GM21619 (cell line): ENCODE data around the gene DCDC2C.

Experiments used
- ATAC-seq: cut with Tn5 transposase; IDR thresholded peaks from one replicate; pipeline ENCODE4 v1.9.1; 2021; ENCODE audit not compliant: unreplicated experiment

Gene DCDC2C

GRCh38 chr2:3769766-3770165, 66.4 kb downstream of the DCDC2C start:
- no peak for ATAC-seq

- no peak for ATAC-seq
Measured at GRCh38 chr2:3770724-3771415, 67.5 kb downstream of the DCDC2C start.

DNA sequence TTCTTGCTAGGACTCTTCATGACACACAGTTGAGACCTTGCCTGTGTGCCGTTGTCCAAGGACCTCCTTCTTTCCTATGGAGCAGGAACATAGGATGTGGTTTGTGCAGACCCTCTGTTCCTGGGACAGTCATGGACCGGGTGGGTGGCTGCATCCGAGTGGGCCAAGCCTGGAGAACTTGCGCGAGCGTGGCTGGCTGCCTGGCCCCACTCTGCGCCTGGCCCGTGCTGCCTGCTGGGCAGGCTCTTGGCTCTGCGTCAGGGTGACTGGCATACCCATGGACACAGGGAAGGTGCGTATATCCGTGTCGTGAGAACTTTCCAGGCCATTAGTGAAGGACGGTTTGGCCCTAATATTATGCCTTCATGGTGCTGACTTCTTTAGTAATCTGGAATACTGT, 68.2 kb downstream of the DCDC2C start:
- no peak for ATAC-seq

GRCh38 chr2:3774336-3774735, 71.0 kb downstream of the DCDC2C start:
- no peak for ATAC-seq

DNA sequence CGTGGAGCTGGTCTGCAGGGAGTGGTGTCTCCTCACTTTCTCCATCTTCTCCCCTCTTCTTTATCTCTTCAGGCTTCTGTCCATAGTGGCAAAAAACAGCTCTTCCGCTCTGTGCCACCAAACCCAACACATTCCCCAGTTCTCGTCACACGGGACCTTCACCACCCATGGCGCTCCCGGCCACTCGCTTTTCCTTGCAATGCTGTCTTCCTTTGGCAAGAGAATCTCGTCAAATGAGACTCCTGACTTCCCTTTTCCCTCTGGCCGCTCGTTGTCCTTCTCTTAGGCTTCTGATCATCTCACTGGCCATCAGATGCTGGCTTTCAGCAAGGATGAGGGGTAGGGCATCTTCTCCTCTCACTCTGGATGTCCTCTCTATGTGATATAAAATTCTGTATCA, 72.9 kb downstream of the DCDC2C start:
- no peak for ATAC-seq

DNA sequence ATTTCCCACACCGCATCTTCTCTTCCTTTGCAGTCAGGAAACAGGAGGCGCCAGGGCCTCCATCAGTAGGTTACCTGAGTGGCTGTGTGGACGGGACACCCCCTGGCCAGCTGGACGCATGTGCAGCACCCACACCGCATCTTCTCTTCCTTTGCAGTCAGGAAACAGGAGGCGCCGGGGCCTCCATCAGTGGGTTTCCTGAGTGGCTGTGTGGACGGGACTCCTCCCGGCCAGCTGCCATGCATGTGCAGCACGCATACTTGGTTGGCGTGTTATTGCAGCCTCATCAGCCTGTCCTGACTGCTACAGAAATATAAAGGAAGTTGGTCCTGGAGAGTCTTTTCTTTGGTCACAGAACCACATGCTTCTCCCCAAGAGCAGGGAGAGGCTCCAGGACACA, 74.6 kb downstream of the DCDC2C start:
- no peak for ATAC-seq

GRCh38 chr2:3778851-3779495, 75.6 kb downstream of the DCDC2C start:
- no peak for ATAC-seq

DNA sequence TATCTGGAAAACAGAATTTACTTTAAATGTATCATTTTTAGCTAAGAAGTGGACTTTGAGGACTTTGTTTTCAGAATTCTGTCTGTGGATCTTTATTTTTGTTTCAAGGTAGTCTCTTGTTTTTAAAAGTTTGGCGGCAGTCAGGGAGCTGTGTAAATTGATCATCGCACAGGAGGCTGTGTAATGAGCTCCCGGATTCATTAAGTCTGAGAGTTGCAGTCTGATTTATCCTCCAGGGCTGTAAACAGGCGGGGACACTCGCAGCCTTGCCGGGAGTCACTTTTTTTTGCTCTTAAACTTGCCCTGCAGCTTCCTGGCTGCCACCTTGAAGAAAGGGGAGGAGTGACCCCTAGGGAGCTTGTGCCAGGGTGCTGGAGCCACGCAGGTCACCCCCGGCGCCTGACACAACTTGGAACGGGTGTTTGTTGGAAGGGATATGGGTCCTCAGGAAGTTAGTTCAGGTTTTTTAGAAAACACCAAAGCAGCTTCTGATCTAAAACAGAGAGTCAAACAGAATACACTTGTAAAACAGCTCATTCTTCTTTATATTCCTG, 76.2 kb downstream of the DCDC2C start:
- no peak for ATAC-seq

DNA sequence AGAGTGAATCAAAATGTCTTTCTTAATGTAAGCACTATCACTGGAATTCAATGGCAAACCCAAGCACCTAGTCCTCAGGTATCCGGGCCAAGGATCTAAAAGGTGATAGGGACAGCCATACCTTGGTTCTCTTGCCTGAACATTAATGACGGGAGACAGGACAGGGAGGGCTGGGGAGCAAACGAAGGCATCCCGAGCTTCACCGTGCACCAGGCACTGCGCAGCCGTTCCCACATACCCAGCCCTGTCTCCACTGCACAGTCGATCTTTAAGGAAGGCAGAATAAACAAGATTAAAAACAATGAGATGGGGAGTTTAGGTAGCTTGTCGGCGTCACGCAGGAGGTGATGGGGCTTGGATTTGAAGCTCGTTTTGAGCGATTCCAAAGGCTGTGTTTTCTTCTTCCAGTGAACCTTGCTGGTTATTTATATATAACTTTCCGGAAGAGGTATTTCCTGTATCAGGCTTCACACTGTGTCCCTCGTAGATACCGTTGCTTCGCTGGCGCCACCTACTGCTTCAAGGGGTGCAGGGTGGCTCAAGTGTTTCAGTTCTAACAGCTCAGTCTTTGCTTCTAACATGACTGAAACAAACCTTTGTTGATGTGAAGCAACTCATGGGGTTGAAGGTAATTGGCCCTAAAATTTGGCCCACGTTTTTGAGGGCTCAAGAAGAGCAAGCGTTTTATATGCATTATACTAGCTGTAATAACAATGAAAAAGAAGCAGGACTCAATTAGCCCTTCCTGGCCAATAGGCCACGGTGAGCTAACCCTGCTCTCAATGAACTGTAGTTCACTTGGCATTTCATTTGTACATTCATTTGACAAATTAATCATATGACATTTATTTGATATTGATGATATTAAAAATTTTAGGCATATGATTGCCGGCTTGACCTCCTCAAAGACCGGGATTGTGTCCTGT, 77.4 kb downstream of the DCDC2C start:
- ATAC-seq: peak; percentile 98

DNA sequence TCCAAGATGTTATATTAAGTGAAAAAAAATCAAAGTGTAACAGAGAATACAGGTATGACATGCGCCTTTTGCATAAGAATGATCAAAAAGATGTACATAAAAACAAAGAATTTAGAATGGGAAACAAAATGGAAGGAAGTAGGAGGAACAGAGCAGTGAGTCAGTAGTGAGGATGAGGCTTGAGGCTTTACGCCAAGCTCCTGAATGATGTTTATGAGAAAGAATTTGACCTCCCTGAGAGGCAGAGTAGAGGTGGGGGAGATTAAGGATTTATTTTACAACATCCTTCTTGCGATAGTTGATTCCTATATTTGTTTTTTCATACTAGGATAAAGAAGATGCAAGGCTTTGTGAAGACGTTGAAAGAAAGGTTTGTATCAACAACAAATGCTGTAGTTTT, 81.4 kb downstream of the DCDC2C start:
- no peak for ATAC-seq

DNA sequence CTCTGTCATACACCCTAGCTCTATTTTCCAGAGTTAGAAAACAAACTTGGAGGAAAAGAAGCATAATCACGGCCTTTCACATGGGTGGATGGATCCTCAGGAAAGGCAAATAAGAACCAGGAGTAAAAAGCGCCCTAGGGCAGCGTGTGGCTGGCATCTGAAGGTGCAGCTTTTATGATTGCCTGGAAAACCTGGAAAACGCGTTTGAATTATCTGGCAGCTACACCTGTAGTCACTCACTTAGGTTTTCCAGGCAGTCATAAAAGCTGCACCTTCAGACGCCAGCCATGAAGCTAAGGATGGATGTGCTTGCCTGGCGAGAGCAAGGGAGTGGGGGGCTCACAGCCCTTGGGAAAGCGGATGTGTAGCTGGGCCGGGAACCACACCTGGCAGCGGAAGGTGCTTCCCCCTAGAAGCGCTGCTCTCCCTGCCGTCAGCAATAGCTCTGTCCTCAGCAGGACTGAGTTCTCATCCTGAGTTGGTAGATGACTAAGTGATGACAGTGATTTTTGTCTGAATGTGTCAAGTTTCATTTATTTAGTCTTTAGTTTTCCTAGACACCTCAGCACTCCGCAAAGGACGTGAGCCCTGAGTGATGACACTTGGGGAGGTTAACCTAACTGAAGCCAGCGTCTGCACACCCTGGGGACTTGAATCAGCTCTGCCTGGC, 82.0 kb downstream of the DCDC2C start:
- no peak for ATAC-seq

DNA sequence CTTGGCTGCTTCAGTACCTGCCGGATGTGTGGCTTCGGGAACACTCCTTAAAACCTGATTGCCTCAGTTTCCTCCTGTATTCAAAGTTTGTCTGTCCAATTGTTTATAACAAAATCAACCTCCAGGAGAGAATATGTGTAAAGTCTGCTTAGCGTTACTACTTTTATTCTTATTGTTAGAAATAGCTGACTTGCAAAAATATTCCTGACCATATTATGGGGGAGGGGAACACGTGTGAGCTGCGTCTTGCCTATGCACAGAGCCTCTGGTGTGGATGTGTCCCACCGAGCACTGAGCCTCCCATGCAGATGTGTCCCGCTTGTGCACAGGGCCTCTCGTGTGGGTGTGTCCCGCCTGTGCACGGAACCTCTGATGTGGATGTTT, 82.5 kb downstream of the DCDC2C start:
- ATAC-seq: no peak

DNA sequence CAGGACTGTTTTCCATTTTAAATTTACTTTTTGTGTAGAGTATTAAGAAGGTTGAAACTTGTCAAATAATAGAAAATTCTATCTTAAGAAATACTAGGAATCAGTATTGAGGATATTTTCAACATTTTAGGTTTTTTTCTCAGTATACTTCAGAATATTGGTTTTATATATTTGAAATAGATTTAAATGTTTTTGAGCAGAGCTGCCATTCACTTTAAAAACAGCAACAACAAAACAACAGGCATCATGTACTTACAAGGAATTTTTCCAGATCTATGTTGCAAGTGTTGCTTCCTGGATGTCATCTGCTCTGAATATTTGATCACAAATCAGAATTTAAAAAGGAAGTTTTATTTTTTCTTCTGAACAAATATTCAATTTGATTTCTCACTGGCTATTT, 84.4 kb downstream of the DCDC2C start:
- ATAC-seq: no peak

- ATAC-seq: no peak
Measured at GRCh38 chr2:3789256-3789655, 85.9 kb downstream of the DCDC2C start.

DNA sequence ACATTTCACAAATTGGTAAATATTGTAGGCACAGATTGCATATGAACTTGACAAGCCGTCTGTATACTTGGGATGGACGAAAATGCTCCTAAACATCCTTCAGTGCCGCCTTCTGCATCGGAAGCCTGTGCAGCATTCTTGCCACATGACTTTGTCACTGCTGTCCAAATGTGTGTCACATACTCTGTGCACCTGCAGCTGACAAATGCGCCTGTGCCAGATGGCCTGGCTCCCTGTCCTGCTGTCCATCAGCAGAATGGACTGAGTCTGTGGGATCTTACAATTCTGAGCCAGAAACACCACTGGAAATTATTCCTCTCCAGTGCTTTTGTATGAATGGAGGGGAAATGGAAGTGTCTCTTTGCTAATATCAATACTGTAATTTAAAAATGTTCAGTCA, 89.9 kb downstream of the DCDC2C start:
- no peak for ATAC-seq

DNA sequence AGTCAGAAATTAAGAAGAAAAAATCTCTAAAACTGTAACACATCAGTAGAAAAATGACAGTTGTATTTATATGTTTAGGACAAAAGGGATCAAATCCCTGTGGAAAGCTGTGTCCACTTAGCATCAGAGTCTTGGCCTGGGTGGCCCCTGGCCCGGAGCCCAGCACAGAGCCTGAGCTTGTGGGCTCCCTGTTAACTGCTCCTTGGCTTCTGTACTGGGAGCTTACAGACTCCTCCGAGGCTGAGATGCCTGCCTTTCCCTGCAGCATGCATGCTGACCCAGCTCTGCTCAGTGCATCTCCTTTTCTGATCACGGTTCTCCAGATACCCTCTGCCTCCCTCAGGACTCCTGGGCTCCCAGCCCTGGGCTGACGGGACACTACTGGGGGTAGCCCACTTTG, 98.1 kb downstream of the DCDC2C start:
- ATAC-seq: no peak

GRCh38 chr2:3805201-3805939, 102.0 kb downstream of the DCDC2C start:
- no peak for ATAC-seq

GRCh38 chr2:3806168-3806567, 102.8 kb downstream of the DCDC2C start:
- ATAC-seq: no peak

DNA sequence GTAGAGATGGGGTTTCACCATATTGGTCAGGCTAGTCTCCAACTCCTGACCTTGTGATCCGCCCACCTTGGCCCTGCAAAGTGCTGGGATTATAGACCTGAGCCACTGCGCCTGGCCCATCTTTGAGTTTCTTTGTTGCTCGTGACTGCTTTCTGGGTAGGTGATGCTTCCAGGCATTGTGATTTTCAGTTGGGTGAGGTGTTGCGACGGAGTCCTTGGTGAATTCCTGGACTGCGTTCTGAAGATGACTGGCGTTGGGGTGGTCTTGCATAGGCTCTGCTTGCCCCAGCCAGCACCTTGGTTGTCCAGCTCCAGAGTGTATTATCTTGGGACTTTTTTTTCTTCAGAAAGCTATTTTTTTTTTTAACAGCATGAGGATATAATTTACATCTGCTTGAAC, 103.4 kb downstream of the DCDC2C start:
- no peak for ATAC-seq

DNA sequence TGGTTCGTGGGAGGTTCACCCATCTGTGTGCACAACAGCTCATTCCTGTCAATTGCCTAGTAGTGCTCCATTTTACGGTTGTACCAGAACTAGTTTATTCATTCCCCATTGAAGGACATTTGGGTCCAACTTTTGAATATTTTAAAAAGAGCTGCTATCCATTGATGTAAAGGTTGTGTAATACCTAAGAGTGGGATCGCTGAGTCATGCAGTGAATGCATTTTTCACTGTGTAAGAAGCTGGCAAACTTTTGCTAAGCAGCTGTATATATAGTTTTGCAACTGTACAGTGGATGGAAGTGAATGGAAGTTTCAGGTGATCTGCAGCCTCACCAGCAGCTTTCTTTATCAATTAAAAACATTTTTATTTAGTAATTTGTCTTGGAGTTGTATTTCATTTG, 104.5 kb downstream of the DCDC2C start:
- no peak for ATAC-seq
